ENCODE data around the gene SLC4A1AP.

Gene SLC4A1AP

DNA sequence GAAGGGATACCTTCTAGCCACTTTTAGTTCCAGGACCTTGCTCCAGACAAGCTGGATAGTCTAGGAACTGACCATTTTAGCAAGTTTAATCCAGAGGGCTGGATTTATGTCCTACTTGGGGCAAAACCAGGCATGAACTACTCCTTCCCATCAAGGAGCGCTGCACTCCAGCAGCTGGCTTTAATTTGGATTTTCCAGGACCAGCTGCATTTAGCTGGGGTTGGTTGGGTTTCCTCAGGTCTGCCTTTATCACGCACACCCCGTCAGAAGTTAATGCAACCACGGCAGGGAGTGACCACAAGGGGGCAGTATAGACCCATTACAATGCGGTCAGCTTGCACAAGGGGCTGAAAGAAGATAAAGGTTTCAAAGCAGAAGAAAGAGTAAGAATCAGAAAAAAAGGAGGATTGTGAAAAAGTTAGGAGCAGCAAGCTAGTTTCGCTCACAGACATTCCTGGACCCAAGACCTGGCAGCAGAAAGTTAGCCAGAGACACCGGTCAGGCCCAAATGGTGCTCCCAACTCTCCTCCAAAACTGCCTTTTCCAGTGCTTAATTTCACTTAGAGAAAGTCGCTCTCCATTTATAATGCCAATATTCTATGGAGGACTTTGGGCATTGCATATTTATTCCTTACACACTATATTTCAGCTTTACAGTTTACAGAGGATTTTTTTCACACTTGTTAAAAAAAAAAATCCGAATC is 40.1 kb downstream of the SLC4A1AP start:
- DNase-seq, result peak; percentile 87

DNA sequence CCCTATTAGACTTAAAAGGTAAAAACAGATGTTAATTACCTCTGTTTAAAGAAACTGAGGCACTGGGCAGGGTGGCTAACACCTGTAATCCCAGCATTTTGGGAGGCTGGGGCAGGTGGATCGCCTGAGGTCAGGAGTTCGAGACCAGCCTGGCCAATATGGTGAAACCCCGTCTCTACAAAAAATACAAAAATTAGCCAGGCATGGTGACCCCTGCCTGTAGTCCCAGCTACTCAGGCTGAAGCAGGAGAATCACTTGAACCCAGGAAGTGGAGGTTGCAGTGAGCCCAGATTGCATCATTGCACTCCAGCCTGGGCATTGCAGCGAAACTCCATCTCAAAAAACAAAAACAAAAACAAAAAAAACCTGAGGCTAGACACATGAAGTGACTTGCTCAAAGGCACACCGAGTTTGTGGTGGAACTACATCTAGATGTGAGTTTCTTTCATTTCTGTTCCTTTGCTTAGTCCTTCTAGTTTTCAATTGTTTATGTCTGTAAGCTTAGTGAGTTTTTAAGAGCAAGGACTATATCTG is 40.7 kb downstream of the SLC4A1AP start:
- DNase-seq, result no peak

DNA sequence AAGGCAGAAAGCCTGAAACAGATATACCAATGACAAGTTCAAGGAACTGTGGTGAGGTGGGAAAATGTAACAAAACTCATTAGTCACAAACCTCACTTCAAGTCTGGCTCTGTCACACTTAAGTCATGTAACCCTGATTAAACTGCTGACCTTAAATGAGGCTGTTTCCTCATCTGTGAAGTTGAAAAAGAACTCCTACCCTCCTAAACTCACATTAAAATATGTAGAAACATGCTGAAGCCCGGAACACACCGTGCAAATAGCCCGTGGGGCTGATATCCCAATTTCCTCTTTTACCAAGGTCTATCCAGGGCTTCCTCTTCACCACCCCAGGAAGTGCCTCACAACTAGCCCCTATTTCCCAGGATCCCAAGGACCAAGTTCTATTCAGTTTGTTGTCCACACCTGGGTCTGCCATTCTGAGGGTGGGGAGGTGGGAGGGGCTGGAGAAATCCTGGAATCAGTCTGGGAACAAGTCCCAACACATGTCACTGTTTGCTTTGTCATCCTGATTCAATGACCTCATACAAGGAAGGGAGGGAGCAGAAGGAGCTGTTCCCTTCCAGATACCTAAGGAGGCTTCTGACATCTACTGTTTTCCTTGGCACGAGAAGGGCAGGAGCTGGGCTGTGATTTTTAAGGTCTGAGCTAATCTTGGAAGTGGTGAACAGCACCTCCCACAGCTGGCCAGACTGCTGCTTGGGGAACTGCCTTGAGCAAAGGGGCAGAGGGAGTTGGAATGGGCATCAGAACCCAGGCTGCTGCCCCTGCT is 42.3 kb downstream of the SLC4A1AP start:
- DNase-seq, result peak; percentile 56

DNA sequence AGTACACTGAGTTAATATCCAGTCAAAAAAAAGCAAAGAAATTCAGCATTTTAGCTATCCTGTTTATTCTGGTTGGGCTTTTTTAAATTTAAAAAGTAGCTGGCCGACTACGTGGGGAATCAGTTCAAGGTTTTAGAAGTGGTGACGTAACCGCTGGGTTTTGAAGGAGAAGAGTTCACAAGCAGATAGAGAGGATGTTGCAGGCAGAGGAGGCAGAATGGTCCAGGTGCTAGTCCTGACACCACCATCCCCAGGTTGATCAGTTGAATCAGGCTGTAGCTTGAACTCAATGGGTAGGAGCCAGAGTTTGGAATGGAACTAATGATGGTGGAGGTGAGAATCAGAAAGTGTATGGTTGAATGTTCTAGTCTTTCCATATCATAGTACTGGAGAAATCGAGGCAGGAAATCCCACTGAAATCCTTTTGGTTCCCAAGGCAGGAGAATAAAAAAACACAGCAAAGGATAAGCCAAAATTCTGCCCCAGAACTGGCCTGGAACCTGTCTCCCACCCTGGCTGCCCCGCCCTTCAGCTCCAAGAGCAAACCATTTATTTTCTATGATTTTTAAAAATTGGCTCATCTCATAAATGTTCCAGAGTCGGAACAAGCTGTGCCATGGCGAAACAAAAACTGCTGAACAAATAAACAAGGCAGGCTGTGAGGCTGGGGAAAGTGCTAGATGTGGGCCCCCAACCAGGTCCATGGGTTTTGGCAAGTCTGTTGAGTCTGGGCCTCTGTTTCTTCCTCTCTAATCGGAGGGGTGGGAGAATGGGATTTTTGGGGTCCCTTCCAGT is 44.0 kb downstream of the SLC4A1AP start:
- DNase-seq, result no peak

DNA sequence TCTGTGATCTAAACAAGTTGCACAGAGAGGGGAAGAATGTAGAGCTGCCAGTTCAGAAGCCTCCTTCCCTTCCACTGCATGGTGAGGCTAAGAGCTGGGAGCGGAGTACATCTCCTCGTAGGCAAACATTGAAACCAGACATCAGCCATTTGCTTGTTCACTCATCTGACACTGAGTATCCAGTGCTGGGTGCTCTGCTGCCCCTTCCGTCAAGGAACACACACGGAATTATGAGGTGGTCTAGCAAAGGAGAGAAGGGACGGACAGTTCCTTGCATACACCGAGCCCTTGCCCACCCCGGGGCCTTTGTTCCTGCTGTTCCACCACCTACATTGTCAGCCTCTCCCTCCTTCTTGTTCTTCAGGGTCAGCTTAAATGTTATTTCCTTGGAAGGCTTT is 44.6 kb downstream of the SLC4A1AP start:
- no peak for DNase-seq

DNA sequence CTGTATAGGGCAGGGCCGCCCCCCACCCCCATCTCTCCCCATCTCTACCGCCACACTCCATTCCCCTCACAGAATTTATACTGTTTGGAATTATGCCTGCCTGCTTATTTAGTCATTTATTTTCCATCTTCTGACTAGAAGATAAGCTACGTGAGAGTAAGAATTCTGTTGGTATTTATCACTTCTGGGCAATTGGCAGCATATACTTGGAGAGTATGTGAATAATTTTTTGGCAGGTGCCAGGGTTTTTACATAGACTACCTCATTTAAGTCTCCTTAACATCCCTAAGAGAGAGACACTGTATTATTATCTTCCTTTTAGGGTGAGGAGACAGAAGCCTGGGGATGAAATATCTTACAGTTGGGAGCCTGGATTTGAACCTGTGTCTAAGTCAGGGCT is 45.0 kb downstream of the SLC4A1AP start:
- DNase-seq, result no peak

DNA sequence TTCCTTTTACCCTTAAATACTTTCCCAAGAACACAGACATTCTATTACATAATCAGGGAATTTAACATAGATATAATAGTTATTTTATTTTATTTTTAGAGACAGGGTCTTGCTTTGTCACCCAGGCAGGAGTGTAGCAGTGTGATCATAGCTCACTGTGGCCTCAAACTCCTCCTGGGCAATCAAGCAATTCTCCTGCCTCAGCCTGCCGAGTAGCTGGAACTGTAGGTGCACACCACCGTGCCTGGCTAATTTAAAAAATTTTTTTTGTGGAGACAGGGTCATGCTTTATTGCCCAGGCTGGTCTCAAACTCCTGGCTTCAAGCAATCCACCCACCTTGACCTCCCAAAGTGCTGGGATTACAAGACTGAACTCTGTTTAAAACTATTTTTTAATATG is 45.6 kb downstream of the SLC4A1AP start:
- no peak for DNase-seq

DNA sequence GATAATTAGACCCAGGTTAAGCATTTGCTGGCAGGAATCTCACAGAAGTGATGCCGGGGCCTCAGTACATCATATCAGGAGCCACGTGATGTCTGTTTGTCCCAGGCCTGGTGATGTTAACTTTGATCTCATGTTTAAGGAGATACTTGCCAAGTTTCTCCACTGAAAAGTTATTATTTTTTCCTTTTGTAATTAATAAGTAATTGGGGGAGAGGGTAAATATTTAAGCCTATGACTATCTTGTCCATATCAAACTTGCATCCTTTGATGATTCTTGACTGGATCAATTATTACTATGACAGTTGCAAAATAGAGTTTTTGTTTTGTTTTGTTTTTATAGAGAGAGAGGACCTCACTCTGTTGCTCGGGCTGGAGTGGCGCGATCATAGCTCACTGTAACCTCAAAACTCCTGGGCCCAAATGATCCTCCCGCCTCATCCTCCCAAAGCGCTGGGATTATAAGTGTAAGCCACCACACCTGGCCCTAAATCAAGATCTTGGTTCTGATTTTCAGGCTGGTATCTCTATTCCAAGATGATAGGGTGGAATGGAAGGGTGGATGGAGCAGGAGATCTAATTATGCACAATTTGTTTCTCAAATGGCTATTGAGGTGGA is 46.4 kb downstream of the SLC4A1AP start:
- DNase-seq, result no peak

DNA sequence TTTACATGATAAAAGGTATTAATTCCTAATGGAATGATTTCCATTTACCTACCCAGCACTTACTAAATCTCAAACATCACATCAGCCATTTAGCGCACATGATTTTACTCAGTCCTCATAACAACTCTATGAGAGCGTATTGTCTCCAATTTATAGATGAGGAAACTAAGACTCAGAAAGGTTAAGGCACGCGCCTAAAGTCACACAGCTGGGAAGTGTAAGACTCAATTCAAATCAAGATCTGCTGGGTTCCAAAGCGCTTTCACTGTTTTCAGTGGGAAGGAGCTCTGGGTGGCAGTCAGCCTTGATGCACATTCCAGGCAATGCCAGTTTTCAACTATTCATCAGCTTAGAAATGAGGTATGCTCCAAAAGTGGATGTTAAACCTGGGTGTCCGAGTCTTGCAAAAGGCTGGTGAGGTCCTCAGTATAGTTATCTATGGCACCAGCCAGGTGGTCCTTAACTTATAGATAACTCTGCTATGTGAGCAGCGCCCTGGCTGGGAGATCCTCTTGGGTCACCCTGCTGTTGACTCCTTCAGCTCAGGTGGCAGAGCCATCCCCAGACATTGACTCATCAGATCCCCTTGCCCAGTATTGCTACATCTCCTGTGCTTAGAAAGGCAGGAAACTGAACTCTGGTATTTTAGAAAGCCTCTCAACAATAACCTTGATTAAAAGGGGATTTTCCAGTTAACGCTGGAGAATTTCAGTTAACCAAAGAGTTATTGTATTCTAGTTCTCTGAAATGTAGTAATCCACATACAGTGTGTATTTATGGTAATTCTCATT is 47.1 kb downstream of the SLC4A1AP start:
- no peak for DNase-seq

DNA sequence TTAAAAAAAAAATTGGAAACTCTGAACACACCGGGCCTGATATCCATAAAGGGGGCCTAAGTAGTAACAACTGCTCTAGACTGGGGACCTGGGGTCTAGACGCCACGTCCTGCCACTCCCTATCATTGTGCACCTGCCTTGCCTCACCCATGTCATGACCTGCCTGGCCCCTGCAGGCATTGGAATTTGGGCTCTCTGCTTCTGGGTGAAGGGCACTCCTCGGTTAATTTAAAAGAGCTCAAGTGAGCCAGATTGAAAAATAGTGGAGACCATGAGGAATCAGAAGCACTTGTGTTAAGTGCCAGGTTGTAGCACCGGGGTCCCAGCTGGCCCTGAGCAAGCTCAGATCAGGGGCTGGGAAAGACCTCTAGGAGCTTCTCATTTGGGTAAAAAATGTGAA is 48.1 kb downstream of the SLC4A1AP start:
- DNase-seq, result no peak

DNA sequence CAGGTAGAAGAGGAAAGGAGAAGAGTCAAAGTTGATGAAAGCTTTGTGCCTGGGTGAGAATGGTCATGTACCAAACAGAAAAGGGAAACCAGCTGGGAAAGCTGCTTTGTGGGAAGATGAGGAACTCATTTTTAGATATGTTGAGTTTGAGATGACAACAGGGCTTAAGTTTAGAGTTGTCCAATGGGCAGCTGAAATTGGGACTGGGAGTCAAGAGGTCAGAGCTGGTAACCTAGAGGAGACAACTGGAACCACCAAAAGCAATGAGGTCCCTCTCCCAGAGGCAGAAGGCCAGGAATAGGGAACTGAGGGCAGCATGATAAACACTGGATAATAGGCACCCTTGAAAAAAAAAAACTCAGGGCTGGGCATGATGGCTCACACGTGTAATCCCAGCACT is 48.8 kb downstream of the SLC4A1AP start:
- DNase-seq, result no peak

DNA sequence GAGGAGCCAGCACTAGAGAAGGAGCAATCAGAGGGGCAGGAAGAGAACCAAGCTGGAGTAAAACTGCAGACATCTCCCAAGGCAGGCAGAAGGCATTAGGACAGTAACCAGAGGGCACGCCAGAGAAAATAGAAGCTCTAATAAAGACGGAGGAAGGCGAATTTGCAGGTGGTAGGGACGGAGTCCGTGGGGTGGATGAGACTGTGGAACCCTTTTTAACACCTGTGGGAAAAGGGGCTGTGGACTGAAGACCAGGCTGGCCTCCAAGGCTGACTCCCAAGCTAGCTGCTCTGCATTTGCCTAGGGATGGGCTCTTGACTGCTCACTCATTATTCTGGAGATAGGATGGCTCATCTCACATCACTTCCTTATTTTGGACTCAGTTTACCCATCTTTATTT is 49.5 kb downstream of the SLC4A1AP start:
- DNase-seq, result no peak

DNA sequence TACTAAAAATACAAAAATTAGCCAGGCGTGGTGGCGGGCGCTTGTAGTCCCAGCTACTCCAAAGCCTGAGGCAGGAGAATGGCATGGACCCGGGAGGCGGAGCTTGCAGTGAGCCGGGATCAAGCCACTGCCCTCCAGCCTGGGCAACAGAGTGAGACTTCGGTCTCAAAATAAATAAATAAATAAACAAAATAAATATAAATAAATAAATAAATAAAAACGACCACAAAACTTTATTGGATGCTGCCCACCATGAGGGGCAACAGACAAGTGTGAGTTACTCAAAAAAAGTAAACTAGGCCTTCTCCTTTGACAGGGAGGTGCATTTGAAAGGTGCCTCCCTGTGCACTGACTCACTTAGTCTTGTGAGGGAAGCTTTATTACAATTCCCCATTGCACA is 50.4 kb downstream of the SLC4A1AP start:
- DNase-seq, result no peak

DNA sequence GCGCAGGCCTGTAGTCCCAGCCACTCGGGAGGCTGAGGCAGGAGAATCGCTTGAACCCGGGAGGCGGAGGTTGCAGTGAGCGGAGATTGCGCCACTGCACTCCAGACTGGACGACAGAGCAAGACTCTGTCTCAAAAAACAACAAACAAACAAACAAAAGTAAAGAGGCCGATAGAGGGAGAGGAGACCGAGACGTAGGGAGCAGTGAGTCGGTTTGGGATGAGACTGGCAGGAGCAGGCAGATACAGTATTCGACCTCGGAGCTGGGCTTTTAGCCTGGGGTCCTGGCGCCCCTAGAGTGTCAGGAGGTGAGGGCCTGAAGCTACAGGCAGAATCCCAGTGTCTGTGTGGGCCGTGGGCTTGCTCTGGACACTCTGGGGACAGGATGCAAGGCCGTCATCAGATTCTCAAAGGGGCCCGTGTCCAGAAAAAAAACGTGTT is 51.2 kb downstream of the SLC4A1AP start:
- DNase-seq, result no peak

DNA sequence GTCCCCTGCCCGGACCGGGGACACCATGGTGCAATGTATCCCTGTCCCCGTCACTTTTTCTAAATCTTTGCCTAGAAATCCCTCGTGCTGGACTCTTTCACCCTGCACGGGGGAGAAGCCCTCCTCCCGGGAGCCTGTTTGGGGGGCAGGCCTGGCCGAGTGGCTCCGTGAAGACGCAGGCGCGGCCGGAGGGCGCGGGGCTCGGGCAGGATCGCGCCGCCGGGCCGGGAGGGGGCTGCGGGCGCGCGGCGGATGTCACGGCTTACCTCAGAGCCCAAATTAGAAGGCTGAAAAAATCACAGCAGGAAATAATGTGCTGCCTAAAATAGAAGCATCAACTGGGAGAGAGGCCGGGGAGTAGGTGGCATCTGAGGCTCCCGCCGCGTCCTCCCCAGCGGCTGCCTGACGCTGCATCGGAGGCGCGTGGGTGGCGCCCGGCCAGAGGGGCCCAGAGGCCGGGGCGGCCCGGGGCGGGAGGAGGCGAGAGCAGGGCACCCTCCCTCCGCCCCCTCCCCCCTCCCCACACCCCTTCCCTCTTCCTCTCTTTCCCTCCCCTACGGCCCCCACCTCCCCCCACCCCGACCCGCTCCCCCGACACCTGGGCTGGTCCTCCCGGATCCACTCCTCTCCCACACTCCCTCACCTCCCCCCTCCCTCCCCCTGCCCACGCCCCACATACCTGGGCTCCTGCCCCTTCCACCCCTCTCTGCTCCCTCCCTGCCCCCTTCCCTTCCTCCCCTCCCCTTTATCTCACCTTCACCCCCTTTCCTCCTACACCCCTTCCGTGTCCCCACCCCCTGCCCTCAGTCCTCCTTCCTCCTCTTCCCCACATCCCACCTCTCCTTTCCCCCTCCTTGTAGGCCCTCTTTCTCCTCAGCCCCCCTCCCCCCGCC is 51.9 kb downstream of the SLC4A1AP start:
- peak; percentile 80 for DNase-seq

DNA sequence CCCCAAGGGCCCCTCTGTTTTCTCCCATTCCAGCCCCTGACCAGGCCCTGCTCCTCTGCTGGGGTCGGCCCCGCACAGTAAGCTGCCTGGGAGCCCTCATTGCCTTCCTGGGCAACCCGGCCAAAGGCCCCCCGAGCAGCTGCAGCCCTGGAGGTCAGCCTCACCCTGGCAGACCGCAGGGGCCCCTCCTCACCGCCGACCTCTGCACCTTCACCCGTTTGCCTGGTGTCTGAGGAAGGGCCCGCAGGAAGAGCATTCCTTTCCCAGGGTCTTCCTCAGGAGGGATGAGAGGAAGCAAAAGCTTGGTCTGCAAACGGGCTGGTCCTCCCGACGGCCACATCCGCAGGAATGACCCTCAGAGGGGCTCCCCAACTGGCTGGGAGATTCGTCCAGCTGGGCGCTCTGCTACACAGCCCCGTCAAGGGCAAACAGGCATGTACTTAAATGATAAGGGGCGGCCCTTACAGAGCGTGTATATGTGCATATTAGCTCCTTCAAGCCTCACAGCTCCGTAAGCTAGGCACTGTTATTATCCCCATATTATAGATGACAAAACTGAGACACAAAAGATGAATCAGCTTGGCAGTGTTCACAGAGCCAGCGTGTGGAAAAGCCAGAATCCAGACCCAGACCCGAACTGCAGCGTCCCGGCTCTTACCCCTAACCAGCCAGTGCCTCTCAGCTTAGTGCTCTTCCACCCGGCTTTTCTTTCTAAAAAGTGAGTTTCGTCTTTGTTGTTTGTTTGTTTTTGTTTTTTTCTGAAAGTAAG is 52.8 kb downstream of the SLC4A1AP start:
- DNase-seq, result no peak

DNA sequence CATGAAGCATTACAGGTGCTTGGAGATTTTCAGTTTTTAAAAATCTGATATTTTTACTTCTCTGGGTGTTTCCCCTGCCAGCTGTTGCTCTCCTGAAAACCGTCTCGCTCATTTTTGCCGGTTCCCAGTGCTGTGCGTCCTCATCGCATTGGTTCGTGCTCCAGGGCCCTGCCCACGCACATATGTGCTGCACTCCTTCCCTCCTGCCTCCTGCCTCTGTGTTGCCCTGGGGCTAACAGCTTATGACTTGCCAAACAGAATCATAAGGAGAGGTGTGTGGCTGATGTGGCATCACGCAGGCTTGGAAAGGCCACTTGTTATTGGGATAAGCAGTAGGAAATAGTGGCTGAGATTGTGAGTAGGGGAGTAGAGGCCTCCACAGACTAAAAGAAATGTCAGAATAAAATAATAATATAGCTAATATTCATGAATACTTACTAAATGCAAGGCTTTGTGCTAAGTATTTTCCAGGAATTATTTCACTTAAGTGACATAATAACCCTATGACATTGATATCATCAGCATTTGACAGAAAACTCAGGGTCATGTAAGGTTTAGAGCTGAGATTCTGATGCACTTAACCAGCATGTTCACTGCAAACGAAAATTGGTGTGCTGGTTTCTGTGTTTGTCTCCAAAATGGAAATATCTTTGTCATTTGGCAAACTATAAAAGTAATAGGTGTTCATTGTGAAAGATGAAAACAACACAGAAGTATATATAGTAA is 53.5 kb downstream of the SLC4A1AP start:
- DNase-seq, result no peak

DNA sequence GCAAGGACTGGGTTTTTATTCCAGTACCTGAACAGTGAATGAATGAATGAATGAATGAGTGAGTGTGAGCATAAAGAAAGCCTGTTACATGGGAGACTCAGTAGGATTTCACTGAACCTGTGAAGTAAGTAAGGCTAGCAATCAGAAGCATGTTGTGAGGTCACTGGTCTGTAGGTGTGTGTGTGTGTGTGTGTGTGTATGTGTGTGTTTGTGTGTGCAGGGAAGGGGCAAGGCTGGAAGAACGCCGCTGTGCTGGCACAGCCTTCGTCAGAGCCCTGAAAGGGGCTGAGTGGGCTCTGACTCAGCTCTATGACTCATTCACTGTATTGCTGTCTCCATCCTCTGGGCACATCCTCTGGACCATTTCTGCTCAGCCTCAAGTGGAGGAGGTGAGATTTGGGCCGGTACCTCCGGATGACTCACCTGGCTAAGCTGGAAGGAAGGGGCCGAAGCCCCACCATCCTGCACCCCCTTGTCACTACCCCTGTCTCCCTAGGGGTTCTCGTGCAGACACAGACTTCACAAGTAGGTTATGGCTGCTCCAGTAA is 56.4 kb downstream of the SLC4A1AP start:
- DNase-seq, result no peak

DNA sequence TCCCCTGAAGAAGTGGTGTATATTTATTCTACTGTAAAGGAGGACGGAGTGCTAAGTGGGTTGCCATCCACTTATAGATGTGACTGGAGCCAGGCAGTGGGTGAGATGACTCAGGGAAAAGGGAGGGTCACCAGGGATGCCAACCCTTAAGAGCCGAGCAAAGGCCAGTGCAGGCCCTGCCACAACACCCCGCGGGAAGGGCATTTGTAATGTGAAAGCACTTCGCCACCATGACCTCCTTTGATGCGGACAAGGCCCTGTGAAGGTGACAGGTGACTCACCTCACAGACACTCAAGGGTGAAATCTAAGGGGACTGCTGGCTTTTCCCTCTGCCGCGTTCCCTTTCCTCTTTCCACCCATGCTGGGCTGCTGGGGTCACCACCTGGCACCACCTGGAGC is 57.6 kb downstream of the SLC4A1AP start:
- no peak for DNase-seq

All from left hindlimb (tissue), 1 donor.